Thyroid gland (tissue), 4 donors: ENCODE data around the gene PSIP1. TPM values are rescaled to one million over a fixed set of nuclear protein-coding genes. Genes with fewer than 3 reads are reported as not detected.
"Not testable (repeated sequence)": the region's sequence is repeated elsewhere in the genome, so short reads cannot be mapped to it uniquely, and the experiment has no call there.

ENCODE experiments used
- DNase-seq, 2 donors: peaks; one replicate each; pipeline ENCODE4 v3.0.0-alpha.2; 2019
- H3K27ac ChIP-seq, 3 donors: fragments of 200-600 bp; sonication (generic); 1 replicate in 2 of 3; 2 replicates in 1 of 3; pipeline ENCODE4 v1.5.1; 2016 to 2019; ENCODE audit warnings: mild to moderate bottlenecking in 1 of 3, moderate library complexity in 1 of 3
- H3K27me3 ChIP-seq: fragments of 200-600 bp; sonication (generic); one replicate; pipeline ENCODE4 v1.5.1; 2019
- H3K36me3 ChIP-seq, 2 donors: fragments of 200-600 bp; sonication (generic); one replicate each; pipeline ENCODE4 v1.5.1; 2016 to 2019
- H3K4me1 ChIP-seq, 2 donors: fragments of 200-600 bp; sonication (generic); one replicate each; pipeline ENCODE4 v1.5.1; 2017 to 2019
- H3K4me3 ChIP-seq, 3 donors: fragments of 200-600 bp; sonication (generic); replicated peaks in 1 of 3; 1 replicate in 2 of 3; 2 replicates in 1 of 3; pipeline ENCODE4 v1.5.1; 2016; ENCODE audit warnings: mild to moderate bottlenecking in 1 of 3
- H3K9me3 ChIP-seq: fragments of 200-600 bp; sonication (generic); one replicate; pipeline ENCODE4 v1.5.1; 2017
- POLR2A ChIP-seq, 2 donors: fragments of 450-650 bp; IDR thresholded peaks; one replicate each; pipeline ENCODE4 v1.6.1; 2017; ENCODE audit warnings: antibody characterized with exemption in 2 of 2, mild to moderate bottlenecking in 2 of 2, moderate library complexity in 1 of 2
- WGBS, 2 donors: methylation state at CpG; one replicate each; pipeline ENCODE4 v1.1.5; 2017; 5-methylcytosine and 5-hydroxymethylcytosine counted together
- intact Hi-C: fragments of 100-400 bp; cut with DNase I; formaldehyde crosslinking; loops from one replicate; pipeline ENCODE4 v1.15.1; 2023
- total RNA-seq, 4 donors: library from RNA; depleted of rRNA; stranded (reverse); fragments of >200 nt; gene quantifications; one replicate each; pipeline ENCODE4 v1.2.3, GENCODE V29; 2016
- TF ChIP-seq, protein P1 (sequence below), 6 experiments: fragments of 200-600 bp in 3 of 6; fragments of 450-650 bp in 3 of 6; sonication (generic) in 3 of 6; IDR thresholded peaks; one replicate each; pipeline ENCODE4 v1.5.1; 2016 to 2019; ENCODE audit warnings: antibody characterized with exemption in 6 of 6, mild to moderate bottlenecking in 2 of 6, inconsistent platforms in 1 of 6, moderate library complexity in 1 of 6

Gene PSIP1
- total RNA-seq, 4 donors from 2014 or later: 52.9 to 103 (median 62.7) TPM

DNA sequence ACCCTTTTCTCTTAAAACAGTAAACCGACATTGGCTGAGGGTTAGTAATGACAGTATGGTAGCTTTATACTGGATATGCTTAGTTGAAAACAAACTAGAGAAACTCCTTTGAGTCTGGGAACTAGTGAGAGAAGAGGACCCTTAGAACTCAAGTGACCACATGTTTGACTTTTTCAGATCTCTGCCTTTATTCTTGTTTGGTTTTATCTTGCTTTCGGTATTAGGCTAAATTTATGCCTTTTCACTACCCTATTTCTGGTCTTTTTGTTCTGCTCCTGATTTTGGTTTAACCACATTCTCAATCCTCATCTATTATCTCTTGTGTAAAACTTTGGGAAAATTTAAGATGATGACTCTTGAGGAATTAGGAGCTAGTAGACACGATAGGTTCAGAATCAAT lies 77.1 kb downstream of the PSIP1 start:
- 83 to 92% methylated on average over 3 of the region's 3 CpGs for WGBS, 2 donors
- intact Hi-C loops: no loop called here
- Histone ChIP-seq H3K4me1 (peaks cover 8 to 12% of the 10 kb centered on the region in 2 donors), H3K36me3 (peaks cover 0 to 7% of the 10 kb centered on the region in 2 donors), H3K27ac (no peak overlapping the region), H3K9me3 (no peaks in the 10 kb centered on the region), H3K4me3 (no peak overlapping the region), H3K27me3 (no peaks in the 10 kb centered on the region)
- DNase-seq: no peak
- no peak for TF ChIP-seq POLR2A (IDR thresholded peaks at IDR 0.05)
- TF ChIP-seq, protein P1, sequence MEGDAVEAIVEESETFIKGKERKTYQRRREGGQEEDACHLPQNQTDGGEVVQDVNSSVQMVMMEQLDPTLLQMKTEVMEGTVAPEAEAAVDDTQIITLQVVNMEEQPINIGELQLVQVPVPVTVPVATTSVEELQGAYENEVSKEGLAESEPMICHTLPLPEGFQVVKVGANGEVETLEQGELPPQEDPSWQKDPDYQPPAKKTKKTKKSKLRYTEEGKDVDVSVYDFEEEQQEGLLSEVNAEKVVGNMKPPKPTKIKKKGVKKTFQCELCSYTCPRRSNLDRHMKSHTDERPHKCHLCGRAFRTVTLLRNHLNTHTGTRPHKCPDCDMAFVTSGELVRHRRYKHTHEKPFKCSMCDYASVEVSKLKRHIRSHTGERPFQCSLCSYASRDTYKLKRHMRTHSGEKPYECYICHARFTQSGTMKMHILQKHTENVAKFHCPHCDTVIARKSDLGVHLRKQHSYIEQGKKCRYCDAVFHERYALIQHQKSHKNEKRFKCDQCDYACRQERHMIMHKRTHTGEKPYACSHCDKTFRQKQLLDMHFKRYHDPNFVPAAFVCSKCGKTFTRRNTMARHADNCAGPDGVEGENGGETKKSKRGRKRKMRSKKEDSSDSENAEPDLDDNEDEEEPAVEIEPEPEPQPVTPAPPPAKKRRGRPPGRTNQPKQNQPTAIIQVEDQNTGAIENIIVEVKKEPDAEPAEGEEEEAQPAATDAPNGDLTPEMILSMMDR (IDR thresholded peaks at IDR 0.05): no peak

DNA sequence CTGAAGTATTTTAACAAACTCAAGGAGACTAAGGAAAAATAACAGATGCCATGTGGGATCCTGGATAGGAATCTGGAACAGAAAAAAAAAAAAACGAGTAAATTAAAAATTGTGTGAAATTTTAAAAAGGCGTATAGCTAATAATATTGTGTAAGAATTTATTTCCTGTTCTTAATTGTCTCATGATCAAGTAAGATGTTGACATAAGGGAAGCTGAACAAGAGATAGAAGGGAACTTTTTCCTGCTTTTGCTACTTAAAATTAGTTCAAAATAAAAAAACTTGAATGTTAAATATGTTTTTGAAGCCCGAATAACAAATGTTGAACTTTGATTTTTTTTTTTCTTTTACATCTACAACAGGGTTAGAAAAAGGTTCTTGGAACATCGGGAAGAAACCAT lies 77.6 kb downstream of the PSIP1 start:
- no peak overlapping the region for H3K27ac ChIP-seq
- no peak for DNase-seq
- peaks cover 8 to 12% of the 10 kb centered on the region in 2 donors for H3K4me1 ChIP-seq
- TF ChIP-seq, protein P1 (IDR thresholded peaks at IDR 0.05): no peak
- no peak for TF ChIP-seq POLR2A (IDR thresholded peaks at IDR 0.05)
- WGBS, 2 donors: 81 to 82% methylated on average over 4 of the region's 4 CpGs
- no peaks in the 10 kb centered on the region for H3K27me3 ChIP-seq
- intact Hi-C loops: no loop called here
- H3K9me3 ChIP-seq: no peaks in the 10 kb centered on the region
- peaks cover 0 to 7% of the 10 kb centered on the region in 2 donors for H3K36me3 ChIP-seq
- H3K4me3 ChIP-seq: no peak overlapping the region

DNA sequence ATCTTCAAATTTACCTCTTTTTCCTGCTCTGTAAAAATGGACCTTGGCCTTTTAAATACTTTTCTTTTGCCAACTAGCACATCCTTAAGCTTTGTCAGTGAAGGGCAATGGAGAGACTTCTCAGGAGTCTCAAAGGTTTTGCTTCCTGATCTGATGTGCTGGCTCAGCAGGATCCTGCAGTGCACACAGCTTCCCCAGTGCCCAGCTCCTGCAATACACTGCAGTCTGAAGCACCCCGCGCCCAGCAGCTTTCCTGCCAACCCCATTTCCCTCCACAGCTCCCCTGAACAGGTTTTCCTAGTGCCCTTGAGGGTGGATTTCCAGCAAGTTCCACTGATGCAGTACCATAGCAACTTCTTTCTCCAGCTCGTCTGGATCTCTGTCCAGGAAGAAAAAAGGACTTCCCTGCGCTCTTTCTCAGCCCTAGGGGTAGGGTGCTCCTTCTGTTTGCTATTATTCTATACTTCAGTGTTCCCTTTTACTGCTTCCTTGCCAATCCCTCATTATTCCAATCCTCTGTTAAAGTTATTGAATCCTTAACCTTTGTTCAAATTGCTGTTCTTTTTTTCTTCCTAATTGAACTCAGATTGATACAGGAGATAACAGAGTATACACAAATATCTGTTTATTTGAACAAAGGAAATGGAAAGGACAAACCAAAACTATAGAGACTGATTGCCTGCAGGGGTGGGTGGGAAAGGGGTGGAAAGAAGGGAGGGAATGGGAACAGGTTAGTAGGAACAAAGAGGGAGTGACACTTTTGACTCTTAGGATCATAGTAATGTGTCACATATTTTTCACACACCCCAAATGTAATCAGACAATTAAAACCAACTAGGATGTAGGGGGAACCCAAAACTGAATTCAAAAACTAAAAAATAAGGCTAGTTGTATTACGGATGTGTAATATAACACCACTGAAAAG lies 79.6 kb downstream of the PSIP1 start:
- no peaks in the 10 kb centered on the region for H3K27me3 ChIP-seq
- no peaks in the 10 kb centered on the region for H3K9me3 ChIP-seq
- peak overlapping the region in 2 of 3 donors; percentile 1 to 12 for H3K27ac ChIP-seq
- peaks cover 2 to 7% of the 10 kb centered on the region in 2 donors for H3K36me3 ChIP-seq
- intact Hi-C loops: no loop called here
- 35 to 51% methylated on average over 5 of the region's 5 CpGs for WGBS, 2 donors
- no peak overlapping the region for H3K4me3 ChIP-seq
- DNase-seq: peak; percentile 51 to 70
- H3K4me1 ChIP-seq: peaks cover 8 to 12% of the 10 kb centered on the region in 2 donors
- no peak for TF ChIP-seq POLR2A (IDR thresholded peaks at IDR 0.05)
- TF ChIP-seq, protein P1 (IDR thresholded peaks at IDR 0.05): no peak

DNA sequence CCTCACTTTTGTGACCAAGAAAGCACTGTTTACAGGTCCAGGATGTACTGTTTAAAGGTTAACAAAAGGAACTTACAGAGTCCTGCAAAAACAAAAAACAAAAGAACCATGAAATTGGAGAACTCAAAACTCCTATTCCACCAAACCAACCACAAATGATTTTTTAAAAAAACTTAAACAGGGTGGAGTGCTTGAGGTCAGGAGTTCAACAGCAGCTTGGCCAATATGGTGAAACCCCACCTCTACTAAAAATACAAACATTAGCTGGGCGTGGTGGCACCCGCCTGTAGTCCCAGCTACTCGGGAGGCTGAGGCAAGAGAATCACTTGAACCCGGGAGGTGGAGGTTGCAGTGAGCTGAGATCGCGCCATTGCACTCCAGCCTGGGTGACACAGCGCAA lies 83.1 kb downstream of the PSIP1 start:
- intact Hi-C loops, H3K36me3 ChIP-seq, H3K9me3 ChIP-seq, H3K4me3 ChIP-seq, DNase-seq, H3K27ac ChIP-seq, H3K27me3 ChIP-seq: not testable (repeated sequence)
- H3K4me1 ChIP-seq: peaks cover 10 to 29% of the 10 kb centered on the region in 2 donors
- WGBS, 2 donors: 95 to 96% methylated on average over 7 of the region's 7 CpGs

DNA sequence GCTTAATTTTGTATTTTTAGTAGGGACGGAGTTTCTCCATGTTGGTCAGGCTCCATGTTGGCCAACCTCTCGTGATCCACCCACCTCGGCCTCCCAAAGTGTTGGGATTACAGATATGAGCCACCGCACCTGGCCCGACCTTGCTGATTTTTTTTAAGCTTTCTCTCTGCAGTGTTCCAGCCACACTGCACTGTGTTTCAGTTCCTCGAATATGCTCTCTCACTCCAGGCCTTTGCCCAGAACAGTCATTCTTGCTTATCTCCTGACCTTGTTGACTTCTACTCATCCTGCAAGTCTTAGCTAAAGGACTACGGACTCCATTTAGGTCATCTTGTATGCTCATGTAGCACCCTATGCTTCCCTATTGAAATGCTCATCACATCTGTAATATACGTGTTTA lies 84.8 kb downstream of the PSIP1 start:
- intact Hi-C loops: no loop called here
- Histone ChIP-seq H3K27ac (no peak overlapping the region), H3K4me1 (peaks cover 10 to 27% of the 10 kb centered on the region in 2 donors), H3K36me3 (peaks cover 0 to 6% of the 10 kb centered on the region in 2 donors), H3K9me3 (no peaks in the 10 kb centered on the region), H3K27me3 (no peaks in the 10 kb centered on the region), H3K4me3 (no peak overlapping the region)
- TF ChIP-seq POLR2A (IDR thresholded peaks at IDR 0.05): no peak
- TF ChIP-seq, protein P1 (IDR thresholded peaks at IDR 0.05): no peak
- 96% methylated on average over 8 of the region's 8 CpGs for WGBS, 2 donors
- DNase-seq: no peak
